ENCODE measurements around the gene MDM4. TPM values are rescaled to one million over a fixed set of nuclear protein-coding genes. Genes with fewer than 3 reads are reported as not detected.
A peak's percentile ranks its signal among the peaks of the same experiment; 100 is the strongest.
"Not testable (repeated sequence)": the region's sequence is repeated elsewhere in the genome, so short reads cannot be mapped to it uniquely, and the experiment has no call there.

Gene MDM4
- total RNA-seq, 3 donors from 2014 or later = 52.9 to 84.2 (median 80.2) TPM

GRCh38 chr1:204514828-204515227, 1.4 kb upstream of the MDM4 start:
- TF ChIP-seq CTCF (IDR thresholded peaks at IDR 0.05) = no peak

GRCh38 chr1:204517382-204517781, 1.2 kb downstream of the MDM4 start:
- ATAC-seq; H3K4me3 ChIP-seq; intact Hi-C loops (cut with DNase I, micrococcal nuclease); DNase-seq; H3K36me3 ChIP-seq (ENCODE audit: low read depth); H3K9me3 ChIP-seq: not testable (repeated sequence)
- peaks cover 15% of the 10 kb centered on the region for H3K4me1 ChIP-seq (ENCODE audit: low read depth)

More at GRCh38 chr1:204514828-204515227, 1.4 kb upstream of the MDM4 start:
- intact Hi-C loops (cut with DNase I, micrococcal nuclease) = no loop called here
- DNase-seq (no peak), ATAC-seq (no peak)
- Histone ChIP-seq H3K4me3 (no peak overlapping the region), H3K4me1 (ENCODE audit: low read depth) (peaks cover 10% of the 10 kb centered on the region), H3K36me3 (ENCODE audit: low read depth) (no peaks in the 10 kb centered on the region), H3K9me3 (no peaks in the 10 kb centered on the region)

- peaks cover 15% of the 10 kb centered on the region for H3K4me1 ChIP-seq (ENCODE audit: low read depth)
- intact Hi-C loops (cut with DNase I, micrococcal nuclease) = no loop called here
- peaks cover 3% of the 10 kb centered on the region for H3K9me3 ChIP-seq
- DNase-seq (no peak), ATAC-seq (peak; percentile 38)
- no peak overlapping the region for H3K4me3 ChIP-seq
- H3K36me3 ChIP-seq (ENCODE audit: low read depth) = no peaks in the 10 kb centered on the region
- no peak for TF ChIP-seq CTCF (IDR thresholded peaks at IDR 0.05)
Measured at GRCh38 chr1:204520834-204521709, 4.9 kb downstream of the MDM4 start.

- DNase-seq; intact Hi-C loops (cut with DNase I, micrococcal nuclease); H3K4me3 ChIP-seq; ATAC-seq; H3K36me3 ChIP-seq (ENCODE audit: low read depth); H3K9me3 ChIP-seq: not testable (repeated sequence)
- H3K4me1 ChIP-seq (ENCODE audit: low read depth) = peaks cover 15% of the 10 kb centered on the region
Measured at GRCh38 chr1:204521941-204522521, 5.8 kb downstream of the MDM4 start.

- ATAC-seq (peak; percentile 42), DNase-seq (no peak)
- H3K36me3 ChIP-seq (ENCODE audit: low read depth) = no peaks in the 10 kb centered on the region
- H3K9me3 ChIP-seq = peaks cover 3% of the 10 kb centered on the region
- no peak for TF ChIP-seq CTCF (IDR thresholded peaks at IDR 0.05)
- intact Hi-C loops (cut with DNase I, micrococcal nuclease) = no loop called here
- peaks cover 5% of the 10 kb centered on the region for H3K4me1 ChIP-seq (ENCODE audit: low read depth)
- H3K4me3 ChIP-seq = no peak overlapping the region
Measured at GRCh38 chr1:204523605-204524215, 7.5 kb downstream of the MDM4 start.

- DNase-seq (no peak), ATAC-seq (no peak)
- Histone ChIP-seq H3K36me3 (ENCODE audit: low read depth) (no peaks in the 10 kb centered on the region), H3K4me1 (ENCODE audit: low read depth) (peaks cover 5% of the 10 kb centered on the region), H3K9me3 (peaks cover 3% of the 10 kb centered on the region), H3K4me3 (no peak overlapping the region)
- TF ChIP-seq CTCF (IDR thresholded peaks at IDR 0.05) = no peak
- intact Hi-C loops (cut with DNase I, micrococcal nuclease) = no loop called here
Measured at GRCh38 chr1:204524986-204525385, 8.8 kb downstream of the MDM4 start.
